ENCODE measurements around the gene MINK1.

GRCh38 chr17:4900231-4901107 lies 67.3 kb downstream of the MINK1 start:
- TF ChIP-seq POLR2AphosphoS5 (IDR thresholded peaks at IDR 0.05): no peak
- no peak for TF ChIP-seq EP300 (IDR thresholded peaks at IDR 0.05; ENCODE audit: low read depth)

Data from transverse colon (tissue), 3 donors.